Suprapubic skin (tissue), 3 donors: ENCODE measurements around the gene MTERF4.

Experiments
- EP300 ChIP-seq: sonication (generic); formaldehyde crosslinking; IDR thresholded peaks from one replicate; pipeline ENCODE4 v1.6.1; 2017; ENCODE audit warnings: antibody characterized with exemption
- POLR2A ChIP-seq, 2 donors: fragments of 450-650 bp; IDR thresholded peaks; one replicate each; pipeline ENCODE4 v1.6.1; 2017; ENCODE audit warnings: antibody characterized with exemption in 2 of 2, mild to moderate bottlenecking in 2 of 2, moderate library complexity in 2 of 2
- TF ChIP-seq, protein P1 (sequence below), 2 donors: fragments of 200-600 bp in 1 of 2; fragments of 450-650 bp in 1 of 2; sonication (generic) in 1 of 2; IDR thresholded peaks; one replicate each; pipeline ENCODE4 v1.5.1; 2016 to 2019; ENCODE audit warnings: antibody characterized with exemption in 2 of 2, mild to moderate bottlenecking in 1 of 2, moderate library complexity in 1 of 2

DNA sequence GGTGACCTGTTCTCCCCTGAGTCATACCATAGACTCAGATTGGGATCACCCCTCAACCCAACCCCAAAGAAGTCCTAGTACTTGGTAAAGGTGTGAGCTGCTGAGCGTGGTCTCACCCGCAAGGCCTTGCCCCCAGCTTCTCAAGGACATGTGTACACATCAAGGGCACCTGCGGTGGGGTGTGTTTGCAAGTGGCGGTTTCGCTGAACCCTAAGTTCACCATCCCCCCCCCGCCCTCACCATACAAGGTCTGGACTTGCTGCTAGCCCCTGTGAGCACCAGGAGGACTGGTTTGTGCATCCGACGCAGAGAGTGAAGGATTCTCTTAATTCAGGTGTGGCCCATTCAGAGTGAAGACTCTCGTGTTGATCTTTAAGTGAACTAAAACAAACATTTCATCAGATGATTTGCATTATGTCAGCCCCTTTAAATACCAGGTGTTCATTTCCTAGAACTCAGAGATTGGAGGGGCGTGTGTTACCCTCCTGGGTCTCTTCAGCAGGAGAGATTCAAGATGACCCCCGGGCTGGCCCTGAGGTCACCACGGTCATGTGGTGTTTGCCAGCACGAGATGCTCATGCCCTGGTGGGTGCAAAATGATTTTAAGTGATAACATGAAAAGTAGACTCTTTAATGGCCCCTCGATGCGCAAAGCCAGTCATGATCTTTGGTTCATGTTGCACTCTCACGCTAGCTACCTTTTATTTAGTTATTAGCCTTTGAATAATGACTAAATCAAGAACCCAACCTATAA lies 27.8 kb downstream of the MTERF4 start:
- TF ChIP-seq, protein P1, sequence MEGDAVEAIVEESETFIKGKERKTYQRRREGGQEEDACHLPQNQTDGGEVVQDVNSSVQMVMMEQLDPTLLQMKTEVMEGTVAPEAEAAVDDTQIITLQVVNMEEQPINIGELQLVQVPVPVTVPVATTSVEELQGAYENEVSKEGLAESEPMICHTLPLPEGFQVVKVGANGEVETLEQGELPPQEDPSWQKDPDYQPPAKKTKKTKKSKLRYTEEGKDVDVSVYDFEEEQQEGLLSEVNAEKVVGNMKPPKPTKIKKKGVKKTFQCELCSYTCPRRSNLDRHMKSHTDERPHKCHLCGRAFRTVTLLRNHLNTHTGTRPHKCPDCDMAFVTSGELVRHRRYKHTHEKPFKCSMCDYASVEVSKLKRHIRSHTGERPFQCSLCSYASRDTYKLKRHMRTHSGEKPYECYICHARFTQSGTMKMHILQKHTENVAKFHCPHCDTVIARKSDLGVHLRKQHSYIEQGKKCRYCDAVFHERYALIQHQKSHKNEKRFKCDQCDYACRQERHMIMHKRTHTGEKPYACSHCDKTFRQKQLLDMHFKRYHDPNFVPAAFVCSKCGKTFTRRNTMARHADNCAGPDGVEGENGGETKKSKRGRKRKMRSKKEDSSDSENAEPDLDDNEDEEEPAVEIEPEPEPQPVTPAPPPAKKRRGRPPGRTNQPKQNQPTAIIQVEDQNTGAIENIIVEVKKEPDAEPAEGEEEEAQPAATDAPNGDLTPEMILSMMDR (IDR thresholded peaks at IDR 0.05) = no peak
- TF ChIP-seq EP300 (no peak), POLR2A (IDR thresholded peaks at IDR 0.05) (no peak)
